ENCODE results near the gene SST. TPM values are rescaled to one million over a fixed set of nuclear protein-coding genes. Genes with fewer than 3 reads are reported as not detected.

The SST gene
- total RNA-seq (1 to 10 TPM in 2 of 7 donors, under 1 TPM in 2, not detected in 3; 0.55 to 7.5 (median 0.90) TPM), polyA plus RNA-seq (under 1 TPM; 0.16 to 0.37 TPM)
- long read RNA-seq, donor 1, result 0 reads
- long read RNA-seq, donor 2, partial matches to known transcripts, result 0 of 2 reads
- long read RNA-seq, donor 2, other reads (novel, unspliced or antisense), result 0 of 2 reads
- long read RNA-seq, donor 3, result 0 reads

DNA sequence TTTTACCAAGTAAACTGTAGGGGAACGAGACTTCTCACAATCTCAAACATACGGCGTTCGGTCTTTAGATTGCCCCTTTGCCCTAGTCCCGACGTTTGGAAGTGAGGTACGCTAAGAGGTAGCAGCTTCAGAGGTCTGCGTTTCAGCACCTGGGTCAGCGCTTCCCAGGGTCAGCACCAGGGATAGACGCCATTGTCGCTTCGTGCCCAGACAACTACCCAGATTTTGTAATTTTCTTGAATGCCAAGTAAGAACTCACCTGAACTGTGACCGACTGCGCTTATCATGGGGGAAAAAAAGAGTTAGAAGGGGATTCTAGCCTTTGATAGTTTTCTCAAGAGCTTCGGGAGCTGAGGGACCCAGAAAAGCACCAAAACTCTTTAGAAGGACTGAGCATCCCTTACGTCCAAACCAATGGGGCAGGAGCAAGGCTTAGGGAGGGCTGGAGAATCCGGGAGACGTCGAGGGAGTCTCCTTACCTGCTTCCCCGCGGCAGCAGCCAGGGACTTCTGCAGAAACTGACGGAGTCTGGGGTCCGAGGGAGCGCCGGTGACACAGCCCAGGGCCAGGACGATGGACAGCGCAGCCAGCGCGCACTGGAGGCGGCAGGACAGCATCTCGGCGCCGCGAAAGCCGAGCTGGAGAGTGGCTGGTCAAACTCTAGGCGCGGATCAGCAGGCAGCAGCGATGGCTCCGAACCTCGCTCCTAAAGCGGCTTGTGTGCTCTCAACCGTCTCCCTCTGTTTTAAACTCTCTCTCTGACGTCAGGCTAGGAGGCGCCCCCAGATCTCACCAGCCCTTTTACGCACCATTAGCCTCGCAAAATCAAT lies at the start of gene SST:
Gene SST, minus strand, starts transcription at position 720 of the 830 bp plus-strand sequence. Its CDS starts 103 bp downstream, at position 617.
- Histone ChIP-seq H3K4me3 (no peak within 1 kb of the TSS), H3K4me1 (ENCODE audit: insufficient read depth) (no peaks in the 10 kb centered on the region), H3K27ac (no peak within 1 kb of the TSS), H3K9me3 (no peaks in the 10 kb centered on the region), H3K36me3 (no peaks in the 10 kb centered on the region), H3K27me3 (no peaks in the 10 kb centered on the region)
- TF ChIP-seq POLR2A (IDR thresholded peaks at IDR 0.05) (no peak), EP300 (IDR thresholded peaks at IDR 0.05) (no peak)
- TF ChIP-seq, protein P1, sequence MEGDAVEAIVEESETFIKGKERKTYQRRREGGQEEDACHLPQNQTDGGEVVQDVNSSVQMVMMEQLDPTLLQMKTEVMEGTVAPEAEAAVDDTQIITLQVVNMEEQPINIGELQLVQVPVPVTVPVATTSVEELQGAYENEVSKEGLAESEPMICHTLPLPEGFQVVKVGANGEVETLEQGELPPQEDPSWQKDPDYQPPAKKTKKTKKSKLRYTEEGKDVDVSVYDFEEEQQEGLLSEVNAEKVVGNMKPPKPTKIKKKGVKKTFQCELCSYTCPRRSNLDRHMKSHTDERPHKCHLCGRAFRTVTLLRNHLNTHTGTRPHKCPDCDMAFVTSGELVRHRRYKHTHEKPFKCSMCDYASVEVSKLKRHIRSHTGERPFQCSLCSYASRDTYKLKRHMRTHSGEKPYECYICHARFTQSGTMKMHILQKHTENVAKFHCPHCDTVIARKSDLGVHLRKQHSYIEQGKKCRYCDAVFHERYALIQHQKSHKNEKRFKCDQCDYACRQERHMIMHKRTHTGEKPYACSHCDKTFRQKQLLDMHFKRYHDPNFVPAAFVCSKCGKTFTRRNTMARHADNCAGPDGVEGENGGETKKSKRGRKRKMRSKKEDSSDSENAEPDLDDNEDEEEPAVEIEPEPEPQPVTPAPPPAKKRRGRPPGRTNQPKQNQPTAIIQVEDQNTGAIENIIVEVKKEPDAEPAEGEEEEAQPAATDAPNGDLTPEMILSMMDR (IDR thresholded peaks at IDR 0.05), result no peak
- intact Hi-C loops (cut with DNase I), result loop anchor here in 2 of 4 donors (10.0 kb wide), 2 partner anchors 55 to 445 kb away; no protein-coding TSS in a partner anchor
- 2 to 6% (median 3%) methylated on average over 45 to 46 of the region's 46 CpGs for WGBS, 3 donors
- DNase-seq, result peak in 4 of 5 donors; percentile 18 to 75 (median 51)

DNA sequence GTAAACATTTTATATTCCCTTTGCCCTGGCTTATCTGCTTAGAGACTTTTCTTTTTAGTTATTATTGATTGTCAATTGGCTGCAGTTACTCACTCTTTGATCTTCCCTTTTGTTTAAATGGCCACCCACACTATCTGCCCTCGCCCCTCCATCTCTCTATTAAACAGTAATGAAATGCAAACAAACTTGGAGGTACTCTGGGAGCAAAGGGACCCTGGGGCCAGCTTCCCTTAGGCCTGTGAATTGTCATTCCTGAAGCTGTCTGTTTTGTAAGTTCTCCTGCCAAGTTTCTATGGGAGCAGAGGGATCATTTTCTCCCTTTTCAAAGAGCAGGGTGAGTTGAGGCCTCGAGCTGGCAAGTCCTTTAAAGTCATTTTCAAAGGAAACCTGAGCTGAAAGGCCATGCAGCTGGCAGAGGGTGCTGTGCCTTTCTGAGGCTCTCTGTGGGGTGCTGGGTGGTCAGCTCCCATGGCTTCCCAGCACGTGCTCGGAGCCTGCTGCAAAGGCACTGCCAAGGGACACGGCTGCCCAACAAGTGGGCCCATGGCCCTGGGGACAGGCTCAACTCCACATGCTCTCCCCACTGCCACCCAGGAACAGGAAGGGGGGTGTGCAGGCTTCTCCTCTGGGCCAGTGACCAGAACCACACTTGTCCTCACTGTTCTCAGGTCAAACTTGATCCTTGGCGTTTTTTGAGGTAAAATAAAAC lies 49.6 kb upstream of the SST start:
- H3K27ac ChIP-seq, result no peak overlapping the region
- DNase-seq, result no peak

GRCh38 chr3:187718802-187719201 lies 48.6 kb upstream of the SST start:
- H3K27me3 ChIP-seq, result no peaks in the 10 kb centered on the region
- TF ChIP-seq POLR2A (IDR thresholded peaks at IDR 0.05) (no peak), EP300 (IDR thresholded peaks at IDR 0.05) (no peak)
- TF ChIP-seq, protein P1 (IDR thresholded peaks at IDR 0.05), result no peak
- no peak overlapping the region for H3K27ac ChIP-seq
- no peak for DNase-seq
- H3K36me3 ChIP-seq, result no peaks in the 10 kb centered on the region
- H3K9me3 ChIP-seq, result no peaks in the 10 kb centered on the region
- H3K4me3 ChIP-seq, result no peak overlapping the region
- intact Hi-C loops (cut with DNase I), result loop anchor here in 2 of 4 donors (10.0 kb wide), 2 partner anchors 404 to 1104 kb away; partner anchors contain the start of gene AHSG (in 1 of the 2)
- H3K4me1 ChIP-seq (ENCODE audit: insufficient read depth), result no peaks in the 10 kb centered on the region
- WGBS, 3 donors, result 95 to 98% (median 96%) methylated on average over 5 of the region's 5 CpGs

More for the DNA sequence above, 49.6 kb upstream of the SST start:
- H3K4me3 ChIP-seq, result no peak overlapping the region
- no peaks in the 10 kb centered on the region for H3K36me3 ChIP-seq
- 56 to 61% (median 60%) methylated on average over 6 of the region's 6 CpGs for WGBS, 3 donors
- H3K27me3 ChIP-seq, result no peaks in the 10 kb centered on the region
- TF ChIP-seq POLR2A (IDR thresholded peaks at IDR 0.05) (no peak), EP300 (IDR thresholded peaks at IDR 0.05) (no peak)
- TF ChIP-seq, protein P1 (IDR thresholded peaks at IDR 0.05), result no peak
- intact Hi-C loops (cut with DNase I), result loop anchor here in 2 of 4 donors (10.0 kb wide), 2 partner anchors 405 to 1105 kb away; partner anchors contain the start of gene AHSG (in 1 of the 2)
- H3K4me1 ChIP-seq (ENCODE audit: insufficient read depth), result no peaks in the 10 kb centered on the region
- no peaks in the 10 kb centered on the region for H3K9me3 ChIP-seq

GRCh38 chr3:187717572-187717971 lies 47.4 kb upstream of the SST start:
- no peak overlapping the region for H3K27ac ChIP-seq
- H3K4me3 ChIP-seq, result no peak overlapping the region
- intact Hi-C loops (cut with DNase I), result loop anchor here in 2 of 4 donors (10.0 kb wide), 2 partner anchors 403 to 1103 kb away; partner anchors contain the start of gene AHSG (in 1 of the 2)
- WGBS, 3 donors, result 24 to 36% (median 32%) methylated on average over 1 of the region's 1 CpG
- H3K4me1 ChIP-seq (ENCODE audit: insufficient read depth), result no peaks in the 10 kb centered on the region
- no peaks in the 10 kb centered on the region for H3K36me3 ChIP-seq
- TF ChIP-seq, protein P1 (IDR thresholded peaks at IDR 0.05), result no peak
- no peak for TF ChIP-seq EP300 (IDR thresholded peaks at IDR 0.05)
- no peak for TF ChIP-seq POLR2A (IDR thresholded peaks at IDR 0.05)
- no peak for DNase-seq
- H3K9me3 ChIP-seq, result no peaks in the 10 kb centered on the region
- H3K27me3 ChIP-seq, result no peaks in the 10 kb centered on the region
